ENCODE data around the gene IMP3. TPM values are rescaled to one million over a fixed set of nuclear protein-coding genes. Genes with fewer than 3 reads are reported as not detected.

The IMP3 gene
- polyA plus RNA-seq, 1 donor (not counting 4 experiments of a cell fraction or from before 2014, with no cell fraction given), result 70.4 TPM

- dilution Hi-C loops (cut with MboI; ENCODE audit: extremely low pct_ligation_motif_present, low sequenced_read_pairs), result no loop called here
- no peaks in the 10 kb centered on the region for H3K9me1 ChIP-seq (ENCODE audit: control insufficient read depth, extremely low read depth, insufficient read depth, low read length)
- peaks cover 64% of the 10 kb centered on the region for H3K4me1 ChIP-seq (ENCODE audit: control insufficient read depth, extremely low read depth, insufficient read depth, low read length)
- peak overlapping the region; percentile 75 for H3K9ac ChIP-seq (ENCODE audit: control insufficient read depth, extremely low read depth, insufficient read depth, low read length)
- FAIRE-seq, result no peak
- TF ChIP-seq CTCF (optimal IDR thresholded peaks at IDR 0.05 in 1 of 3, IDR thresholded peaks at IDR 0.05 in 1 of 3, conservative IDR thresholded peaks at IDR 0.05 in 1 of 3; ENCODE audit: extremely low read depth in 1 of 3, insufficient read depth in 2 of 3, low read length in 3 of 3) (no peak), EZH2 (IDR thresholded peaks at IDR 0.05; ENCODE audit: low read length) (no peak)
- H3K4me2 ChIP-seq (ENCODE audit: control insufficient read depth, extremely low read depth, insufficient read depth, low read depth, low read length), result no peak overlapping the region
- H2AFZ ChIP-seq (ENCODE audit: control insufficient read depth, low read length), result no peak overlapping the region
- H3K79me2 ChIP-seq (ENCODE audit: control insufficient read depth, insufficient read depth, low read length), result peaks cover 24% of the 10 kb centered on the region
- H3K9me3 ChIP-seq (ENCODE audit: control insufficient read depth, low read depth, low read length), result no peaks in the 10 kb centered on the region
- H3K27me3 ChIP-seq (ENCODE audit: control insufficient read depth, extremely low read depth, insufficient read depth, low read length), result no peaks in the 10 kb centered on the region
- H3K36me3 ChIP-seq (ENCODE audit: control insufficient read depth in 2 of 2, extremely low read depth in 1 of 2, insufficient read depth in 2 of 2, low read length in 2 of 2), result peaks cover 25 to 27% of the 10 kb centered on the region in 2 experiments
- DNase-seq (ENCODE audit: low read depth, low spot score), result no peak
- H3K27ac ChIP-seq (ENCODE audit: control insufficient read depth, insufficient read depth, low read length), result peak overlapping the region; percentile 98
- H4K20me1 ChIP-seq (ENCODE audit: control insufficient read depth, extremely low read depth, insufficient read depth, low read length), result peaks cover 5% of the 10 kb centered on the region
- H3K4me3 ChIP-seq (ENCODE audit: control insufficient read depth in 2 of 3, extremely low read depth in 1 of 3, insufficient read depth in 2 of 3, low read depth in 1 of 3, low read length in 3 of 3), result no peak overlapping the region
These were observed 20.1 kb upstream of the IMP3 start for GRCh38 chr15:75659928-75660645.

GRCh38 chr15:75659141-75659771, 19.2 kb upstream of the IMP3 start:
- Histone ChIP-seq H3K36me3 (ENCODE audit: control insufficient read depth in 2 of 2, extremely low read depth in 1 of 2, insufficient read depth in 2 of 2, low read length in 2 of 2) (peaks cover 29 to 32% of the 10 kb centered on the region in 2 experiments), H4K20me1 (ENCODE audit: control insufficient read depth, extremely low read depth, insufficient read depth, low read length) (peaks cover 5% of the 10 kb centered on the region), H3K4me1 (ENCODE audit: control insufficient read depth, extremely low read depth, insufficient read depth, low read length) (peaks cover 63% of the 10 kb centered on the region), H3K27ac (ENCODE audit: control insufficient read depth, insufficient read depth, low read length) (peak overlapping the region; percentile 1), H3K4me2 (ENCODE audit: control insufficient read depth, extremely low read depth, insufficient read depth, low read depth, low read length) (no peak overlapping the region), H3K9ac (ENCODE audit: control insufficient read depth, extremely low read depth, insufficient read depth, low read length) (no peak overlapping the region), H3K4me3 (ENCODE audit: control insufficient read depth in 2 of 3, extremely low read depth in 1 of 3, insufficient read depth in 2 of 3, low read depth in 1 of 3, low read length in 3 of 3) (no peak overlapping the region), H3K27me3 (ENCODE audit: control insufficient read depth, extremely low read depth, insufficient read depth, low read length) (no peaks in the 10 kb centered on the region), H3K9me1 (ENCODE audit: control insufficient read depth, extremely low read depth, insufficient read depth, low read length) (no peaks in the 10 kb centered on the region), H2AFZ (ENCODE audit: control insufficient read depth, low read length) (no peak overlapping the region), H3K9me3 (ENCODE audit: control insufficient read depth, low read depth, low read length) (no peaks in the 10 kb centered on the region), H3K79me2 (ENCODE audit: control insufficient read depth, insufficient read depth, low read length) (peaks cover 32% of the 10 kb centered on the region)
- dilution Hi-C loops (cut with MboI; ENCODE audit: extremely low pct_ligation_motif_present, low sequenced_read_pairs), result no loop called here
- FAIRE-seq, result no peak
- DNase-seq (ENCODE audit: low read depth, low spot score), result no peak
- TF ChIP-seq EZH2 (IDR thresholded peaks at IDR 0.05; ENCODE audit: low read length) (no peak), CTCF (optimal IDR thresholded peaks at IDR 0.05 in 1 of 3, IDR thresholded peaks at IDR 0.05 in 1 of 3, conservative IDR thresholded peaks at IDR 0.05 in 1 of 3; ENCODE audit: extremely low read depth in 1 of 3, insufficient read depth in 2 of 3, low read length in 3 of 3) (no peak)
